Occipital lobe (tissue), 2 donors: ENCODE measurements around the gene PHF21B. TPM values are rescaled to one million over a fixed set of nuclear protein-coding genes. Genes with fewer than 3 reads are reported as not detected.
"Not testable (repeated sequence)": the region's sequence is repeated elsewhere in the genome, so short reads cannot be mapped to it uniquely, and the experiment has no call there.

Experiments
- DNase-seq: peaks from one replicate; lab custom pipeline; 2025; lab: John Stamatoyannopoulos, UW
- total RNA-seq: library from RNA; depleted of rRNA; stranded (reverse); fragments of >200 nt; gene quantifications from one replicate; pipeline ENCODE4 v1.2.3, GENCODE V29; 2014

The PHF21B gene
- total RNA-seq = 8.1 TPM

- DNase-seq = peak; percentile 50
These were observed at the start of gene PHF21B for GRCh38 chr22:45009606-45010531. Gene PHF21B, minus strand, starts transcription at chr22:45010005. Its CDS starts 456 bp downstream, at chr22:45009549.

- DNase-seq = no peak
These were observed 49.5 kb upstream of the PHF21B start for GRCh38 chr22:45059296-45059695.

DNA sequence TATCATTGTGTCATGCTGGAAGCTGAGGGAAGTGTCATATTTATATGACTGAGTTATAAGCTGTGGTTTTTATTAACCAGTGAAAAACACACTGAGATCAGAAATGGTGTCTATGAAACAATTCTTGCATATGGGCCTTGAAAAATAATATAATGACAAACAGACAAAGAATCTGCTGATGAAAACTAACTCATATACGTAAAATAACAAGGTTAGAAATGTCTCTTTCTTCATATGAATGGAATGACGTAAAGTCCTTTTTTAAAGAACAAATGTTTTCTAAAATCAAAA, 48.8 kb upstream of the PHF21B start:
- no peak for DNase-seq

- DNase-seq = no peak
These were observed 46.1 kb upstream of the PHF21B start for GRCh38 chr22:45055936-45056335.

DNA sequence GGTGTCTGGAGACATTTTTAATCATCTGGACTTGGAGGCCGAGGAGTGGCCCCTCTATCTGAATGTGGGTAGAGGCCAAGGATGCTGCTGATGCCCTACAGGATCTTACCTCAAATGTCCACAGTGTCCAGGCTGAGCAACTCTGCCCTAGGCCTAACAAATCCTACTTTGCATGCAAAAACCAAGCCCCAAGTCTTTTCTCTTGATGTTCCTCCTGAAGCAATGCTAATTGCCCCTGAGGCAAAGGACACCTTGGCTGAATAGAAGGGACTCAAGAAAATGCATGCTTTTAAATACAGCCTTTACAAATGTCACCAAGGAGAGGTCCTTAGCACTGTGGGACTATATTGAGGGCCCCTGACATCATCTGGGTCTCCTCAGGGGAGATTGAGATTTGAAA, 43.8 kb upstream of the PHF21B start:
- DNase-seq = no peak

DNA sequence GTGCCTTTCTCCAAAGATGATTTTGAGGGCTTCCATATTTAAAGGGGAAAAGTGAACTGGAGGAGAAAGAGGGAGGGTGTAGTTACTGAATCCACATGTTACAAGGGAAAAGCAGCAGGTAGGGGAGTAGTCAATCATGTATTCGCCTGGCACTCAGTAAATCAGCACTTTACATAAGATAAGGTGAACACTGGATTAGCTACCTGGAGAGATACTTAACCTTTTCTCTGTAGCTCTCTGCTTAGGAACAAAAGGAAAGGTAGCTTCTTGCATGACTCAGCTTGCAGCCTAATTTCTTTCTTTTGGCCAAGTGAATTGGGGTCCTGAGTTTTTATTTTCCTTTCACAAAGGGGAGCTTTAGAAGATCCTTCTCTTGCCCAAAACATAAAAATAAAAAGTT, 43.3 kb upstream of the PHF21B start:
- DNase-seq = no peak

GRCh38 chr22:45052665-45053064, 42.9 kb upstream of the PHF21B start:
- not testable (repeated sequence) for DNase-seq

GRCh38 chr22:45051946-45052345, 42.1 kb upstream of the PHF21B start:
- no peak for DNase-seq

- DNase-seq = no peak
These were observed 41.6 kb upstream of the PHF21B start for GRCh38 chr22:45051419-45051818.

DNA sequence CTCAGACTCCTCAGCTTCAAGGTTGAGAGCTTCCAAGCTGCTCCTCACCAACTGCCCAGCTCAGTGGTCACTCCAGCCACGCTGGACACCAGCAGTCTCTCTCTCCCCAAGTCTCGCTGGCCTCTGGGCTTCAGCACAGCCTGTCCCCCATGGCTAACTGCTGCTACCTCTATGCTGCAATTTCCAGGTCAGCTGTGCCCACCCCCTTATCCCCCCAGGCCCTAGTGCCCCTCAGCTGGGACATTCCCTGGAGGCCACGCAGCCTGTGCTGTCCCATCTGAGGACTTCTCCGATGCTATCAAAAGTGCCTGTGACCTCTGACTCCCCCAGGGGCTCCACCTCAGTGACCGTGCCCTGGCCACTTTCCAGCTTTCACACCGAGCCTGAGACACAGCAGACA, 37.5 kb upstream of the PHF21B start:
- DNase-seq = no peak

DNA sequence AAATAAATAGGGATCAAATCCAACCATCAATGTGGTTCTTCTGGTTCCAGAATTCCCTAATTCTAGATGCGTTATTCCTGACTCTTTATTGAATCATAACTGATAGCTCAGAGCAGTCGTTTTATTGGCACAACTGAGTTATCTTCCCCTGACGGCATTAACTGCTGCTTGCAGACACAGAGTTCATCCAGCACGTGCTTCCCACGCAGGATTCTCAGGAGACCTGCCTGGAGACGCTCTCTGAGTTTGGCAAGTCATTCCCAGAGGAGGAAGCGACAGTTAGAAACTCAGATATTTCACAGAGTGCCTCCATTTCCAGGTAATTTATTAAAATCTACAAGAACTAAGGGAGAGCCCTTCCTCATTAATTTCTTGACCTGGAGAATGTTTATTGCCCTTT, 35.4 kb upstream of the PHF21B start:
- no peak for DNase-seq

DNA sequence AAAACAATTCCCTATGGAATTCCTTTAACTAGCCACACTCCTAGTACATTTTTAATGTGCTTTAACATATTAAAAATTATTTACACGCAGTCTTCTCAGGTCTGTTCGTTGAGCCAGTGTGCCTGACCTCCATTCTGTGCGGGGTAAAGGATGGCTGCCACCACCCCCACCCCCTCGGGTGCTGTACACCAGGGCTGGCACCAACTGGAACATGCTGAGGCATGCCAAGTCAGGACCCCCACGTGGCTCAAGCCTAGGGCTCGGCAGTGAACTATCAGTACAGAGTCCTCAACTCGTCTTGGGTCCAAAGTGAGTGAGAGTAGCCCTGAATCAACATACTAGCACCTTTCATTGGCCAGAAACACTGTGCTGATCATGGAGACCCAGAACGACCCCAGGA, 32.5 kb upstream of the PHF21B start:
- DNase-seq = no peak

DNA sequence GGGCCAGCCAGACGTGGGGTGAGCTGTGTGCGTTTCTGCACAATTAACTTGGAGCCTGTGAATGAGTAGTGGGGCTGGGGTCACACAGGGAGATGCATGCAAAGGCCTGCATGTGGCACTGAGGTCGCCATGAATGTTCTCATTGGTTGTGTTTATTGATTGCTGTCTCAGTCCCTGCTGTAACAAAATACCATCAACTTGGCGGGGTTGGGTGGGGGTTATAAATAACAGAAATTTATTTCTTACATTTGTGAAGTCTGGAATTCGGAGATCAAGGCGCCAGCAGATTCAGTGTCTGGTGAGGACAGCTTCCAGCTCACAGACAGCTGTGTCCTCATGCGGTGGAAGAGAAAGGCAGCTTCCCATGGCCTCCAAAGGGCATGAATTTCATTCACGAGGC, 29.3 kb upstream of the PHF21B start:
- no peak for DNase-seq

GRCh38 chr22:45036154-45036553, 26.3 kb upstream of the PHF21B start:
- no peak for DNase-seq

DNA sequence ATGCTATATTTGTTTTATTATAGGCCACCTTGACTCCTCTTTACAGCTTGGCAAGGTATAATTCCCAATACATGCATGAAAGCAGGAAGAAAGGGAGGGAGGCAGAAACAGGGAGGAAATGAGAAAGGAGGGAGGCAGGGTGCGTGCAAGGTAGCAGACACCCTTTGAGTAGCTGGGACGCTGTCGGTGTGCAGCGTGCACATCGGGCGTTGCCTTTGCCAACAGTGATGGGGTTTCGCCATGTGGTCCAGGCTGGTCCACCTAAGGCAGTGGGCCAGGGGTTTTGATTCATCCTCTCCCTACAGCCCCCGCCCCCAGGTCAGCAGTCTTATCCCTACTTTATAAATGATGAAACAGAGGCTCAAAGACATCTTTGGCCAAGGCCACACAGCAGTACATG, 25.0 kb upstream of the PHF21B start:
- DNase-seq = no peak

DNA sequence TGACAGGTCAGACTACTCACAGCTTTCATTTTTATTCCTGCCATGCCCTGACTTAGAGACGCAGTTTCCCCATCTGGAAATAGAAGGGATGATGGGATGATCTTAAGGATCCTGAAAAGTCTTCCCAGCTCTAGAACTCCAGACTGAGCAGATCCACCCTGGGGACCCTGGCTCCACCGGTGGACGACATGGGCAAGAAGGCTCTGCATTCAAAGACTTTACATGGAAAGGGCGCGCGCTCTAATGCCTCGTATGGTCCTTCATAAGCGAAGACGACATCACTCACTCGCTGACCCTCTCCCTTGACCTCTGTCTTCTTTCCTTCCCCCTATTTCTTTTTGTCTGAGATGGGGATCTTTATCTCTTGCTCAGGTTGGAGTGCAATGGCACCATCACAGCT, 24.4 kb upstream of the PHF21B start:
- no peak for DNase-seq

- DNase-seq = no peak
These were observed 23.3 kb upstream of the PHF21B start for GRCh38 chr22:45033136-45033535.

DNA sequence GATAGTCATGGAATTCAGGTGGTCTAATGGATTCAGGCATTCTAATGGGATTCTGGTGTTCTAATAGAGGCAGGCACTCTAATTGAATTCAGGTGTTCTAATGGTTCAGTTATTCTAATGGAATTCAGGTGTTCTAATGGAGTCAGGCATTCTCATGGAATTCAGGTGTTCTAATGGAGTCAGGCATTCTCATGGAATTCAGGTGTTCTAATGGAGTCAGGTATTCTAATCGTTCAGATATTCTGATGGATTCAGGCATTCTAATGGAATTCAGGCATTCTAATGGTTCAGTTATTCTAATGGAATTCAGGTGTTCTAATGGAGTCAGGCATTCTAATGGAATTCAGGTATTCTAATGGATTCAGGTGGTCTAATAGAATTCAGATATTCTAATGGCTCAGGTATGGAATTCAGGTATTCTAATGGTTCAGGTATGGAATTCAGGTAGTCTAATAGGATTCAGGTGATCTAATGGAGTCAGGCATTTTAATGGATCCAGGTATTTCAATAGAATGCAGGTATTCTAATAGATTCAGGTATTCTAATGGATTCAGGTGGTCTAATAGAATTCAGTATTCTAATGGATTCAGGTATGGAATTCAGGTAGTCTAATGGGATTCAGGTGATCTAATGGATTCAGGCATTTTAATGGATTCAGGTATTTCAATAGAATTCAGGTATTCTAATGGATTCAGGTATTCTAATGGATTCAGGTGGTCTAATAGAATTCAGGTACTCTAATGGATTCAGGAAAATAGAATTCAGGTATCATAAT, 22.0 kb upstream of the PHF21B start:
- no peak for DNase-seq

GRCh38 chr22:45029501-45029900, 19.7 kb upstream of the PHF21B start:
- no peak for DNase-seq

DNA sequence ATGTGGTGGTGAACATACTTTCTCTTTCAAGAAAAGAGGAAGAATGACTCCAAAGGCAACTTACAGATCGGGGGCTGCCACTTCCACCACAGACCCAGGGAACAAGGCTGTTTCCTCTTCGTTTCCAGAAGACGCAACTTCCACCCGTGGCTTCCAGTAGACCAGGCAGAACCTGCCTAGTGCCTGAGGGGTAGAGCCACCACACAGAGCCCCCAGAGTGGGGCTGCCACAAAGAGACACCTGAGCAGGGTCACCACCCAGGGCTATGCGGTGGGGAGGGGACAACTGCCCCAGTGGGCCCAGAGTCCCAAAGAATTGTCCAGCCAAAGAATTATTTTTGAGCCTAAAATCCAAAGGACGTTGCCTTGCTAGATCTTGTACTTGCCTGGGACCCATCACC, 16.7 kb upstream of the PHF21B start:
- DNase-seq = no peak

- DNase-seq = no peak
These were observed 13.6 kb upstream of the PHF21B start for GRCh38 chr22:45023431-45023830.

GRCh38 chr22:45019861-45020655, 10.3 kb upstream of the PHF21B start:
- DNase-seq = no peak
